ENCODE measurements around the gene CRIM1.

GRCh38 chr2:36578343-36579296 lies 223.0 kb downstream of the CRIM1 start:
- TF ChIP-seq POLR2A (IDR thresholded peaks at IDR 0.05), result no peak
- no peak for TF ChIP-seq CTCF (IDR thresholded peaks at IDR 0.05)
- no peak for TF ChIP-seq EP300 (IDR thresholded peaks at IDR 0.05)
- no peak for TF ChIP-seq POLR2AphosphoS5 (IDR thresholded peaks at IDR 0.05)

Measured in suprapubic skin (tissue), 4 donors.